ENCODE data around the gene SLC6A6. TPM values are rescaled to one million over a fixed set of nuclear protein-coding genes. Genes with fewer than 3 reads are reported as not detected.

Gene SLC6A6
- polyA plus RNA-seq (2013, experiment 1 of 2): 34.8 TPM
- 33.8 TPM for polyA plus RNA-seq (2013, experiment 2 of 2)

GRCh38 chr3:14402304-14402811 lies at the start of gene SLC6A6:
Gene SLC6A6, plus strand, starts transcription at chr3:14402606. Its CDS starts 41,029 bp downstream, at chr3:14443635.
- H3K27ac ChIP-seq (ENCODE audit: low read length, poor library complexity, severe bottlenecking): peak within 1 kb of the TSS; percentile 55
- H3K14ac ChIP-seq (ENCODE audit: low read length in 2 of 2): peak within 1 kb of the TSS in 1 of 2 experiments; percentile 92
- H3K9me3 ChIP-seq (ENCODE audit: control insufficient read depth, low read length): no peaks in the 10 kb centered on the region
- H3K4me1 ChIP-seq (ENCODE audit: control insufficient read depth, insufficient read depth, low read depth, low read length): peaks cover 36% of the 10 kb centered on the region
- peak within 1 kb of the TSS; percentile 68 for H2BK120ac ChIP-seq (ENCODE audit: low read depth, low read length)
- peak within 1 kb of the TSS; percentile 77 to 93 for H3K18ac ChIP-seq (ENCODE audit: low read depth in 1 of 2, low read length in 2 of 2)
- under 1% methylated on average over 42 of the region's 59 CpGs for WGBS
- peak within 1 kb of the TSS; percentile 90 for H2BK15ac ChIP-seq (ENCODE audit: low read depth, poor library complexity, severe bottlenecking)
- peak within 1 kb of the TSS; percentile 85 for H3K9ac ChIP-seq (ENCODE audit: low read length)
- peak within 1 kb of the TSS; percentile 82 for H4K8ac ChIP-seq (ENCODE audit: low read length)
- H2AK5ac ChIP-seq (ENCODE audit: low read length, severe bottlenecking): peak within 1 kb of the TSS; percentile 21
- H4K91ac ChIP-seq (ENCODE audit: low read length): peak within 1 kb of the TSS; percentile 87
- peak within 1 kb of the TSS; percentile 66 to 77 for H3K4ac ChIP-seq (ENCODE audit: low read depth in 1 of 2, low read length in 2 of 2)
- peak within 1 kb of the TSS; percentile 46 for H2AFZ ChIP-seq (ENCODE audit: low read depth, low read length)
- H3K36me3 ChIP-seq (ENCODE audit: control insufficient read depth in 1 of 2, insufficient read depth in 2 of 2, low read depth in 1 of 2, low read length in 2 of 2): peaks cover 0 to 5% of the 10 kb centered on the region in 2 experiments
- peak within 1 kb of the TSS; percentile 77 for H3K4me2 ChIP-seq (ENCODE audit: low read length, poor library complexity, severe bottlenecking)
- H3K27me3 ChIP-seq (ENCODE audit: control insufficient read depth in 1 of 2, insufficient read depth in 1 of 2, low read length in 2 of 2): peaks cover 0 to 4% of the 10 kb centered on the region in 2 experiments
- H3K79me1 ChIP-seq (replicated peaks; ENCODE audit: low read length, poor library complexity, severe bottlenecking): no peaks in the 10 kb centered on the region
- peak within 1 kb of the TSS; percentile 61 to 94 for H2BK12ac ChIP-seq (ENCODE audit: low read length in 2 of 2)
- peak within 1 kb of the TSS in 1 of 2 experiments; percentile 1 for H3K23ac ChIP-seq (ENCODE audit: low read length in 2 of 2)
- H3K4me3 ChIP-seq (ENCODE audit: insufficient read depth in 1 of 2, low read depth in 1 of 2, low read length in 2 of 2): peak within 1 kb of the TSS; percentile 78 to 97
- peak; percentile 95 for DNase-seq
- peak within 1 kb of the TSS; percentile 80 for H2BK5ac ChIP-seq (ENCODE audit: low read depth, low read length, poor library complexity, severe bottlenecking)

DNA sequence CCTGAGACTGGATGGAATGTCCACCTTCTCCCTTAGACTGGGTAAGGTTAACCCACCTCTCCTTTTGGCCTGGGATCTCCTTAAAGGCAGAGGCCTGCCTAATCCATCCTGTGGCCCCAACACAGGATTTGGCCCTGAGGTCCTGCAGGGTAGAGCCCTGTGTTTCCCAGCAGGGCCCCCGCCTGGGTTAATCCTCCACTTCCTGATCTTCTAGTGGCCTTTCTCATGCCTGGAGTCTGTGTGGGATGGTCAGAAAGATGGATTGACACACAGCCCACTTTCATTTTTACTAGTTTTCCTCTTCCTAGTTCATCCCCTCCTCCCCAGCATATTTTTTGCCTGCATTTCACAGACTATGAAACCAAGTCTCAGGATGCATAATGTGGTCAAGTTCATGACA lies 48.9 kb upstream of the SLC6A6 start:
- Histone ChIP-seq H4K8ac (ENCODE audit: low read length) (peak overlapping the region; percentile 66), H3K14ac (ENCODE audit: low read length in 2 of 2) (peak overlapping the region in 1 of 2 experiments; percentile 58), H3K9me3 (ENCODE audit: control insufficient read depth, low read length) (no peaks in the 10 kb centered on the region), H3K4me3 (ENCODE audit: insufficient read depth in 1 of 2, low read depth in 1 of 2, low read length in 2 of 2) (no peak overlapping the region), H3K79me1 (replicated peaks; ENCODE audit: low read length, poor library complexity, severe bottlenecking) (no peaks in the 10 kb centered on the region), H3K27me3 (ENCODE audit: control insufficient read depth in 1 of 2, insufficient read depth in 1 of 2, low read length in 2 of 2) (peaks cover 0 to 66% of the 10 kb centered on the region in 2 experiments), H2BK12ac (ENCODE audit: low read length in 2 of 2) (peak overlapping the region in 1 of 2 experiments; percentile 94), H3K36me3 (ENCODE audit: control insufficient read depth in 1 of 2, insufficient read depth in 2 of 2, low read depth in 1 of 2, low read length in 2 of 2) (no peaks in the 10 kb centered on the region), H3K27ac (ENCODE audit: low read length, poor library complexity, severe bottlenecking) (no peak overlapping the region), H2BK120ac (ENCODE audit: low read depth, low read length) (peak overlapping the region; percentile 76), H2AK5ac (ENCODE audit: low read length, severe bottlenecking) (peak overlapping the region; percentile 66), H3K4me2 (ENCODE audit: low read length, poor library complexity, severe bottlenecking) (no peak overlapping the region), H3K4ac (ENCODE audit: low read depth in 1 of 2, low read length in 2 of 2) (peak overlapping the region in 1 of 2 experiments; percentile 71), H3K4me1 (ENCODE audit: control insufficient read depth, insufficient read depth, low read depth, low read length) (peaks cover 19% of the 10 kb centered on the region), H3K18ac (ENCODE audit: low read depth in 1 of 2, low read length in 2 of 2) (peak overlapping the region; percentile 26 to 41), H3K23ac (ENCODE audit: low read length in 2 of 2) (no peak overlapping the region), H3K9ac (ENCODE audit: low read length) (no peak overlapping the region), H2AFZ (ENCODE audit: low read depth, low read length) (peak overlapping the region; percentile 42), H2BK5ac (ENCODE audit: low read depth, low read length, poor library complexity, severe bottlenecking) (no peak overlapping the region), H2BK15ac (ENCODE audit: low read depth, poor library complexity, severe bottlenecking) (no peak overlapping the region), H4K91ac (ENCODE audit: low read length) (peak overlapping the region; percentile 64)
- peak; percentile 52 for DNase-seq
- 10% methylated on average over 1 of the region's 1 CpG for WGBS

GRCh38 chr3:14357463-14357862 lies 44.9 kb upstream of the SLC6A6 start:
- DNase-seq: peak; percentile 40
- H3K4me1 ChIP-seq (ENCODE audit: control insufficient read depth, insufficient read depth, low read depth, low read length): peaks cover 37% of the 10 kb centered on the region
- peak overlapping the region; percentile 7 for H2AK5ac ChIP-seq (ENCODE audit: low read length, severe bottlenecking)
- H4K91ac ChIP-seq (ENCODE audit: low read length): no peak overlapping the region
- H3K36me3 ChIP-seq (ENCODE audit: control insufficient read depth in 1 of 2, insufficient read depth in 2 of 2, low read depth in 1 of 2, low read length in 2 of 2): no peaks in the 10 kb centered on the region
- H2BK5ac ChIP-seq (ENCODE audit: low read depth, low read length, poor library complexity, severe bottlenecking): no peak overlapping the region
- no peak overlapping the region for H3K23ac ChIP-seq (ENCODE audit: low read length in 2 of 2)
- no peak overlapping the region for H2BK15ac ChIP-seq (ENCODE audit: low read depth, poor library complexity, severe bottlenecking)
- H4K8ac ChIP-seq (ENCODE audit: low read length): no peak overlapping the region
- WGBS: 27% methylated on average over 1 of the region's 1 CpG
- no peaks in the 10 kb centered on the region for H3K9me3 ChIP-seq (ENCODE audit: control insufficient read depth, low read length)
- H3K27ac ChIP-seq (ENCODE audit: low read length, poor library complexity, severe bottlenecking): no peak overlapping the region
- H3K9ac ChIP-seq (ENCODE audit: low read length): no peak overlapping the region
- no peak overlapping the region for H2AFZ ChIP-seq (ENCODE audit: low read depth, low read length)
- H3K4me2 ChIP-seq (ENCODE audit: low read length, poor library complexity, severe bottlenecking): no peak overlapping the region
- no peaks in the 10 kb centered on the region for H3K79me1 ChIP-seq (replicated peaks; ENCODE audit: low read length, poor library complexity, severe bottlenecking)
- no peak overlapping the region for H3K14ac ChIP-seq (ENCODE audit: low read length in 2 of 2)
- peaks cover 0 to 65% of the 10 kb centered on the region in 2 experiments for H3K27me3 ChIP-seq (ENCODE audit: control insufficient read depth in 1 of 2, insufficient read depth in 1 of 2, low read length in 2 of 2)
- no peak overlapping the region for H3K4me3 ChIP-seq (ENCODE audit: insufficient read depth in 1 of 2, low read depth in 1 of 2, low read length in 2 of 2)
- H2BK12ac ChIP-seq (ENCODE audit: low read length in 2 of 2): peak overlapping the region; percentile 0 to 60
- no peak overlapping the region for H3K18ac ChIP-seq (ENCODE audit: low read depth in 1 of 2, low read length in 2 of 2)
- H2BK120ac ChIP-seq (ENCODE audit: low read depth, low read length): no peak overlapping the region
- H3K4ac ChIP-seq (ENCODE audit: low read depth in 1 of 2, low read length in 2 of 2): no peak overlapping the region

DNA sequence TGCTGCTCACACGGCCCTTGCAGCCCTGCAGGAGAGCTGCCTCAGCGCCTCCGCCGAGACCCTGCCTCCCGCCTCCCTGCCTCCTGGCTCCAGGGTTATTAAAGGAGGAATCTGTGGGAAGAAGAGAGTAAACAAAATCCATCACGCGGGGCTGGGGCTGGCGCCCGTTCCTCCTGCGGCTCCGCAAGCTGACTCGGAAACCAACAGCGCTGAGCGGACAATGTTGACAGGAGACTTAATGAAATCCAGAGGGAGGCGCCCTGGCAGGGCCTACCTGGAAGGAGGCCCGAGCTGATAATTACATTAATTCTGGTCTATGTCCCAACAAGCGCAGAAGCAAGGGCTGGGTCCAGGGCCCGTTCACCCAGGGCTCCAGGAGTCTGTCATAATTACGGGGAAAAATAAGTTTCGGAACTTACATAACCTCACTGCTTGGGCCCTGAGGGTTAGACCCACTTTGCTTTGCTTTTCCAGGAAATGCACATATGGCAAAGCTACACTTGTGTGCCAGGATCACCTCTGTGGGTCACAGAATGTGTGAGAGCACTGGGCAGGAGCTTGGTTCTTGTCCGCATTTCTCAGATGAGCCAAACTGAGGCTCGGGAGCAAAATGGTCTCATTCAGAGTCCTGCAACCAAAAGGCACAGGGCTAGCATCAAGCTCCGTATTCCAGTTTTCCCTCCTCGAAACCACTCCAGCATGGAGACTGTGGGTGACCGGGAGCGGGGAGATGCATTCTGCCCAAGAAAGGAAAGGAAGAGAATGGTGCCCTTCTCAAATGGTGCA lies 43.8 kb upstream of the SLC6A6 start:
- Histone ChIP-seq H3K23ac (ENCODE audit: low read length in 2 of 2) (no peak overlapping the region), H3K4me3 (ENCODE audit: insufficient read depth in 1 of 2, low read depth in 1 of 2, low read length in 2 of 2) (peak overlapping the region in 1 of 2 experiments; percentile 41), H3K27me3 (ENCODE audit: control insufficient read depth in 1 of 2, insufficient read depth in 1 of 2, low read length in 2 of 2) (peaks cover 0 to 69% of the 10 kb centered on the region in 2 experiments), H3K14ac (ENCODE audit: low read length in 2 of 2) (peak overlapping the region in 1 of 2 experiments; percentile 19), H2BK15ac (ENCODE audit: low read depth, poor library complexity, severe bottlenecking) (peak overlapping the region; percentile 68), H3K9ac (ENCODE audit: low read length) (peak overlapping the region; percentile 51), H2AK5ac (ENCODE audit: low read length, severe bottlenecking) (peak overlapping the region; percentile 97), H3K36me3 (ENCODE audit: control insufficient read depth in 1 of 2, insufficient read depth in 2 of 2, low read depth in 1 of 2, low read length in 2 of 2) (no peaks in the 10 kb centered on the region), H3K9me3 (ENCODE audit: control insufficient read depth, low read length) (no peaks in the 10 kb centered on the region), H2AFZ (ENCODE audit: low read depth, low read length) (no peak overlapping the region), H3K79me1 (replicated peaks; ENCODE audit: low read length, poor library complexity, severe bottlenecking) (no peaks in the 10 kb centered on the region), H2BK120ac (ENCODE audit: low read depth, low read length) (peak overlapping the region; percentile 68), H4K8ac (ENCODE audit: low read length) (no peak overlapping the region), H2BK12ac (ENCODE audit: low read length in 2 of 2) (peak overlapping the region in 1 of 2 experiments; percentile 57), H3K4me1 (ENCODE audit: control insufficient read depth, insufficient read depth, low read depth, low read length) (peaks cover 46% of the 10 kb centered on the region), H2BK5ac (ENCODE audit: low read depth, low read length, poor library complexity, severe bottlenecking) (peak overlapping the region; percentile 47), H3K18ac (ENCODE audit: low read depth in 1 of 2, low read length in 2 of 2) (peak overlapping the region; percentile 24 to 84), H4K91ac (ENCODE audit: low read length) (peak overlapping the region; percentile 46), H3K27ac (ENCODE audit: low read length, poor library complexity, severe bottlenecking) (peak overlapping the region; percentile 27), H3K4me2 (ENCODE audit: low read length, poor library complexity, severe bottlenecking) (no peak overlapping the region), H3K4ac (ENCODE audit: low read depth in 1 of 2, low read length in 2 of 2) (peak overlapping the region; percentile 28 to 34)
- WGBS: 47% methylated on average over 26 of the region's 26 CpGs
- peak; percentile 81 for DNase-seq
